ENCODE measurements around the gene SLC6A7. TPM values are rescaled to one million over a fixed set of nuclear protein-coding genes. Genes with fewer than 3 reads are reported as not detected.
A peak's percentile ranks its signal among the peaks of the same experiment; 100 is the strongest.
"Not testable (repeated sequence)": the region's sequence is repeated elsewhere in the genome, so short reads cannot be mapped to it uniquely, and the experiment has no call there.

Gene SLC6A7
- polyA plus RNA-seq, 1 experiment, result not detected

GRCh38 chr5:150224483-150225027, 34.7 kb downstream of the SLC6A7 start:
- H3K27ac ChIP-seq (ENCODE audit: low read depth, low read length), result no peak overlapping the region
- H3K9me3 ChIP-seq (ENCODE audit: control insufficient read depth, insufficient read depth, low read length), result no peaks in the 10 kb centered on the region; the same call in 1 of the 2 replicates
- no peak for TF ChIP-seq CTCF (IDR thresholded peaks at IDR 0.05; ENCODE audit: low read depth, low read length)
- no peak overlapping the region for H3K4me3 ChIP-seq (ENCODE audit: low read depth, low read length)
- no peak for DNase-seq (ENCODE audit: low read depth, low spot score)
- POLR2A ChIA-PET, result no interaction called here
- H3K27me3 ChIP-seq (ENCODE audit: control insufficient read depth, insufficient read depth, low read length), result no peaks in the 10 kb centered on the region
- CTCF ChIA-PET, result interaction anchor here (0.8 to 1.1 kb wide), 2 partner anchors 22 to 95 kb away, joined by 3 read pairs; no protein-coding TSS in a partner anchor

DNA sequence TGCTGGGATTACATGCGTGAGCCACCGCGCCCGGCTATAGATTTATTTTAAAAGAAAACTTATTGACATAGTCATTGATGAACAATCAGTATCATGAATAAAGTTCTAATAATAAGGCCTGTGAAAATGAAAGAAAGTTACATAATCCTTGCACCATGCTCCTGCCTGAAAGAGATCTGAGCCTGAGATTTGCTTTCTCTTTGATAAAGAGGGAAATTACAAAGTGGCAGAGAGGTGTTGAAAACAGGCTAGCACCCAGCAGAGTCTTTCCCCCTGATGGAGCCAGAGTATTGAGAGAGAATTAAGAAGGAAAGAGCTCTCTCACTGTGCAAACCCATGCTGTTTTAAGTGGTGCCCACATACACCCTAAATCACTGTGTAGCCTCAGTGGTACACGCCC, 37.2 kb downstream of the SLC6A7 start:
- ChIA-PET CTCF (interaction anchor here (0.6 to 1.9 kb wide), 5 partner anchors 8 to 125 kb away, joined by 3 to 5 read pairs (median 3); no protein-coding TSS in a partner anchor), POLR2A (interaction anchor here (0.6 kb wide), 1 partner anchor 184 kb away, joined by 8 read pairs; no protein-coding TSS in a partner anchor)
- Histone ChIP-seq H3K4me3 (ENCODE audit: low read depth, low read length) (no peak overlapping the region), H3K9me3 (ENCODE audit: control insufficient read depth, insufficient read depth, low read length) (no peaks in the 10 kb centered on the region; the same call in 1 of the 2 replicates), H3K27me3 (ENCODE audit: control insufficient read depth, insufficient read depth, low read length) (no peaks in the 10 kb centered on the region), H3K27ac (ENCODE audit: low read depth, low read length) (no peak overlapping the region)
- no peak for DNase-seq (ENCODE audit: low read depth, low spot score)
- TF ChIP-seq CTCF (IDR thresholded peaks at IDR 0.05; ENCODE audit: low read depth, low read length), result no peak

- ChIA-PET CTCF (interaction anchor here (0.6 to 1.9 kb wide), 4 partner anchors 9 to 122 kb away, joined by 3 to 5 read pairs (median 4); no protein-coding TSS in a partner anchor), POLR2A (interaction anchor here (0.6 kb wide), 1 partner anchor 183 kb away, joined by 8 read pairs; no protein-coding TSS in a partner anchor)
- no peak for TF ChIP-seq CTCF (IDR thresholded peaks at IDR 0.05; ENCODE audit: low read depth, low read length)
- no peaks in the 10 kb centered on the region; the same call in 1 of the 2 replicates for H3K9me3 ChIP-seq (ENCODE audit: control insufficient read depth, insufficient read depth, low read length)
- no peaks in the 10 kb centered on the region for H3K27me3 ChIP-seq (ENCODE audit: control insufficient read depth, insufficient read depth, low read length)
- no peak overlapping the region for H3K27ac ChIP-seq (ENCODE audit: low read depth, low read length)
- no peak overlapping the region for H3K4me3 ChIP-seq (ENCODE audit: low read depth, low read length)
- no peak for DNase-seq (ENCODE audit: low read depth, low spot score)
These were observed 37.9 kb downstream of the SLC6A7 start for GRCh38 chr5:150227606-150228273.

DNA sequence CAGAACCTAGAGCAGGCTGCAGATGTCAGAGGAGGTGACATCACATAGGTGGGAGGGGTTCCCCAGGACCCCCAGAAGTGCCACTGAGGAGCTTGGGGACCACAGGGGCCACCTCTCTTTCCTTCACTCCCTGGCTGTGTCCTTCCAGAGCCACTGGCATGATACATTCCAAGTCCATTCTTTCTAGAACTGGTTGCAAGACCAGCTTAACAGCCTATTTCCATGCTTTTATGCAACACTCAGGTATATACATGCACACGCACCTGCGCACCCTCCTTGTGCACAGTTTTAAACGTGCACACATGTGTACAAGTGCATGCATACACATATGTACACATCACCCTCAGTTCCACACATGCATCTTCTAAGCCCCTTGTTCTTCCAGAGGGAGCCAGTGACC, 39.7 kb downstream of the SLC6A7 start:
- DNase-seq (ENCODE audit: low read depth, low spot score), result no peak
- Histone ChIP-seq H3K27me3 (ENCODE audit: control insufficient read depth, insufficient read depth, low read length) (no peaks in the 10 kb centered on the region), H3K9me3 (ENCODE audit: control insufficient read depth, insufficient read depth, low read length) (no peaks in the 10 kb centered on the region; the same call in 1 of the 2 replicates), H3K4me3 (ENCODE audit: low read depth, low read length) (no peak overlapping the region), H3K27ac (ENCODE audit: low read depth, low read length) (no peak overlapping the region)
- ChIA-PET CTCF (no interaction called here), POLR2A (no interaction called here)
- TF ChIP-seq CTCF (IDR thresholded peaks at IDR 0.05; ENCODE audit: low read depth, low read length), result no peak

DNA sequence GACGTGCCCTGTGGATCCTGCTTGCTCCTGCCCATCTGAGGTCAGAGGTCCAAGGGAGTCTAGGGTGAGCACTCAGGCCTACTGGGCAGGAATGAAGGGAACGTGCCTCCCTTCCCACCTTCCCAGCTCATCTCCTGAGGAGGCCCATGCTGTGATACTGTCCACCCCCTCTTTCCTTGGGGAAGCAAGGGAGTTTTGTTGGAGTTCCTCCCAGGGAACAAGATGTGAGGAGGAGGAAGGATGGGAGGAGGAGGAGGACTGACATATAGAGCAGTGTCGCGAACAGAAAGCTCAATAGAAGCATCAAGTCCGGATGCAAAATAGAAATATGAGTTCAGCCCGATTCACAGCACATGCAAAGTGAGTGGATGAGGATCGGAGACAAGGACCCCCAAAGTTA, 41.0 kb downstream of the SLC6A7 start:
- CTCF ChIA-PET, result interaction anchor here (0.7 to 1.7 kb wide), 2 partner anchors 12 to 124 kb away, joined by 4 read pairs; no protein-coding TSS in a partner anchor
- DNase-seq (ENCODE audit: low read depth, low spot score), result no peak
- H3K4me3 ChIP-seq (ENCODE audit: low read depth, low read length), result no peak overlapping the region
- no peak for TF ChIP-seq CTCF (IDR thresholded peaks at IDR 0.05; ENCODE audit: low read depth, low read length)
- H3K27me3 ChIP-seq (ENCODE audit: control insufficient read depth, insufficient read depth, low read length), result no peaks in the 10 kb centered on the region
- POLR2A ChIA-PET, result no interaction called here
- no peak overlapping the region for H3K27ac ChIP-seq (ENCODE audit: low read depth, low read length)
- H3K9me3 ChIP-seq (ENCODE audit: control insufficient read depth, insufficient read depth, low read length), result no peaks in the 10 kb centered on the region; the same call in 1 of the 2 replicates

- H3K27me3 ChIP-seq (ENCODE audit: control insufficient read depth, insufficient read depth, low read length); POLR2A ChIA-PET; H3K9me3 ChIP-seq (ENCODE audit: control insufficient read depth, insufficient read depth, low read length); DNase-seq (ENCODE audit: low read depth, low spot score); H3K4me3 ChIP-seq (ENCODE audit: low read depth, low read length): not testable (repeated sequence)
- CTCF ChIA-PET, result interaction anchor here (0.6 to 1.7 kb wide), 2 partner anchors 15 to 78 kb away, joined by 4 to 6 read pairs; no protein-coding TSS in a partner anchor
- peak overlapping the region; percentile 2 for H3K27ac ChIP-seq (ENCODE audit: low read depth, low read length)
These were observed 43.8 kb downstream of the SLC6A7 start for GRCh38 chr5:150233706-150234105.

All from AG04450 (cell line).